ENCODE measurements around the gene MCEE.
"Not testable (repeated sequence)": the region's sequence is repeated elsewhere in the genome, so short reads cannot be mapped to it uniquely, and the experiment has no call there.

- TF ChIP-seq CTCF (IDR thresholded peaks at IDR 0.05); ZC3H11A (IDR thresholded peaks at IDR 0.05); RCOR1 (IDR thresholded peaks at IDR 0.05; ENCODE audit: low read depth, low read length); CEBPB (IDR thresholded peaks at IDR 0.05); MAFK (IDR thresholded peaks at IDR 0.05; ENCODE audit: partially characterized antibody); EP300 (IDR thresholded peaks at IDR 0.05); SMC3 (IDR thresholded peaks at IDR 0.05); POLR2AphosphoS2 (conservative IDR thresholded peaks at IDR 0.05; ENCODE audit: low read length); MAZ (IDR thresholded peaks at IDR 0.05; ENCODE audit: borderline replicate concordance, low read depth, low read length); CBX8 (IDR thresholded peaks at IDR 0.05); POLR2A (IDR thresholded peaks at IDR 0.05; ENCODE audit: low read length); RAD21 (conservative IDR thresholded peaks at IDR 0.05 in 1 of 2, IDR thresholded peaks at IDR 0.05 in 1 of 2): not testable (repeated sequence)
- TF ChIP-seq, protein P1, sequence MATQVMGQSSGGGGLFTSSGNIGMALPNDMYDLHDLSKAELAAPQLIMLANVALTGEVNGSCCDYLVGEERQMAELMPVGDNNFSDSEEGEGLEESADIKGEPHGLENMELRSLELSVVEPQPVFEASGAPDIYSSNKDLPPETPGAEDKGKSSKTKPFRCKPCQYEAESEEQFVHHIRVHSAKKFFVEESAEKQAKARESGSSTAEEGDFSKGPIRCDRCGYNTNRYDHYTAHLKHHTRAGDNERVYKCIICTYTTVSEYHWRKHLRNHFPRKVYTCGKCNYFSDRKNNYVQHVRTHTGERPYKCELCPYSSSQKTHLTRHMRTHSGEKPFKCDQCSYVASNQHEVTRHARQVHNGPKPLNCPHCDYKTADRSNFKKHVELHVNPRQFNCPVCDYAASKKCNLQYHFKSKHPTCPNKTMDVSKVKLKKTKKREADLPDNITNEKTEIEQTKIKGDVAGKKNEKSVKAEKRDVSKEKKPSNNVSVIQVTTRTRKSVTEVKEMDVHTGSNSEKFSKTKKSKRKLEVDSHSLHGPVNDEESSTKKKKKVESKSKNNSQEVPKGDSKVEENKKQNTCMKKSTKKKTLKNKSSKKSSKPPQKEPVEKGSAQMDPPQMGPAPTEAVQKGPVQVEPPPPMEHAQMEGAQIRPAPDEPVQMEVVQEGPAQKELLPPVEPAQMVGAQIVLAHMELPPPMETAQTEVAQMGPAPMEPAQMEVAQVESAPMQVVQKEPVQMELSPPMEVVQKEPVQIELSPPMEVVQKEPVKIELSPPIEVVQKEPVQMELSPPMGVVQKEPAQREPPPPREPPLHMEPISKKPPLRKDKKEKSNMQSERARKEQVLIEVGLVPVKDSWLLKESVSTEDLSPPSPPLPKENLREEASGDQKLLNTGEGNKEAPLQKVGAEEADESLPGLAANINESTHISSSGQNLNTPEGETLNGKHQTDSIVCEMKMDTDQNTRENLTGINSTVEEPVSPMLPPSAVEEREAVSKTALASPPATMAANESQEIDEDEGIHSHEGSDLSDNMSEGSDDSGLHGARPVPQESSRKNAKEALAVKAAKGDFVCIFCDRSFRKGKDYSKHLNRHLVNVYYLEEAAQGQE (IDR thresholded peaks at IDR 0.05), result not testable (repeated sequence)
These were observed 46.2 kb downstream of the MCEE start for GRCh38 chr2:71083752-71084312.
